Stimulated activated CD4-positive, alpha-beta T cell treated with anti-CD3 and anti-CD28 coated beads, Interleukin-12 subunit alpha, Interleukin-12 subunit beta, amount 100 ng/mL, for 4 hours (primary cell): ENCODE results near the gene DST.
"Not testable (repeated sequence)": the region's sequence is repeated elsewhere in the genome, so short reads cannot be mapped to it uniquely, and the experiment has no call there.

Experiments used
- DNase-seq: peaks from one replicate; pipeline ENCODE4 v3.0.0-alpha.2; 2020

The DST gene

DNA sequence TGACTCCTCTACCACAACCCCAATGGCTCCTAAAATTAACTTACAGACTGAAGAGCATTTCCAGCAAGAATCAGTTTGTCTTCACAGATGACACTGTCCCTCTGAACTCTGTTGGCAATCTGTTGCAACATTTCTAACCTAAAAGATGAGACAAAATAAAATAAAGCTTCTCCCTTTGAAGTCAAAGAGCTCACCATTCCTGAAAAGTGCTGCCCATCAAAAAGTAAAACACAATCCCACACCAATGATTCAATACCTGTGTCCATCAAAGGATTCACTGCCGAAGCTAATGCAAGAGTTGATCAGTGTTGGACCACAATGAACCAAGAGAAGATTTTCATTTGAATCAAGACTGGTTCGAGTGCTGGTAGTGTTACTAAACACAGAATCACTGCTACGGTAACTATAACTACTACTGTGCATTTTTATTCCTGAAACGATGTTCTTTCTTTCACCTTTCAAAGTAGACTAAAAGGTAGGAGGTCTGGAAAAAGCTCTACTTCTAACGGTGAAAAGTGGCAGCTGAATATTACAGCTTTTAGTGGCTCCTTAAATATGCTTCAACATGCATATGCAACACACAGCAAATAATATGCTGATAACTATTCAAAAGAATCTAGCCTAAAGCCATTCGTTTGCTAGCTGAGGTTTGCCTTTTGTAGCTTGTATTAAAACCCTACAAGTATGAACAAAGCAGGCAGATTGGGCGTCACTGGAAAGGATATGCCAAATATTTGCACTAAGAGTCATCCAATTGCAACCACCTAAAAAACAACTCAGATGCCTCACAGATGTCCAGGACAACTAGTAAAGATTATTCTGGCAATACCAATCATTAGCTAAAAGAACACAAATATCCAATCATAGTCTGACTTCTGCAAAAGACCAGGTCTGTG lies at the start of gene DST:
DST (minus strand) TSS at position 524 of the 896 bp plus-strand sequence.
- no peak for DNase-seq

DNA sequence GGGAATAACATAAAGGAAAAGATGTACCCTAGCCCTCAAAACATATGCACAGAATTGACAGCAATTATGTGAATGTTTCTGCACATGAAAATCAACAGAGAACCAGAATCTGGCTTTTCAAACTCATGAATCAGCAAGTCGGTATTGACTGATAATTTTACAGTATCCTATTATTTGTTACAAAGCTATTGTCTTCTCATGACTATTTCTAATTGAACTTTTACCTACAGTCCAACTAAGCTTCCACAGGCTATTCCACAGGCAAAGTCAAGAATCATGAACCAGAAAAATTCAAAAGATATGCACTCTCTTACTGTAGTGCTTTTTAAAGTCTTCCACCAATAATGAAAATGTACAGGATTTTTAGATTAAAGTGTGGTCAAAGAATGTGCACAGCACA lies 49.1 kb upstream of the DST start:
- DNase-seq = no peak

DNA sequence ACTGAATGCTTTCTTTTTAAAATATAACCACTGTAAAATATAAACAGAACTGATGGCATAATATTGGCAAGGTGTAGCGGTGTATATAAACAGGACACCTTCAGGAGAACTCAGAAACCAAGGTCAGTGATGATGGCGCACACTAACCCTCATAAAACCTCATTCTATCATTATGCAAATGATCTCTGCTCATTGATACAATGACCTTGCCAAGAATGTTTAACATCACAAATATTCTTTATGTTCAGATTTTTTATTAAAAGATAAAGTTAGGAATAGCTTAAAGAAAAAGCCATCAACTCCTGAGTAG lies 48.6 kb upstream of the DST start:
- DNase-seq = no peak

DNA sequence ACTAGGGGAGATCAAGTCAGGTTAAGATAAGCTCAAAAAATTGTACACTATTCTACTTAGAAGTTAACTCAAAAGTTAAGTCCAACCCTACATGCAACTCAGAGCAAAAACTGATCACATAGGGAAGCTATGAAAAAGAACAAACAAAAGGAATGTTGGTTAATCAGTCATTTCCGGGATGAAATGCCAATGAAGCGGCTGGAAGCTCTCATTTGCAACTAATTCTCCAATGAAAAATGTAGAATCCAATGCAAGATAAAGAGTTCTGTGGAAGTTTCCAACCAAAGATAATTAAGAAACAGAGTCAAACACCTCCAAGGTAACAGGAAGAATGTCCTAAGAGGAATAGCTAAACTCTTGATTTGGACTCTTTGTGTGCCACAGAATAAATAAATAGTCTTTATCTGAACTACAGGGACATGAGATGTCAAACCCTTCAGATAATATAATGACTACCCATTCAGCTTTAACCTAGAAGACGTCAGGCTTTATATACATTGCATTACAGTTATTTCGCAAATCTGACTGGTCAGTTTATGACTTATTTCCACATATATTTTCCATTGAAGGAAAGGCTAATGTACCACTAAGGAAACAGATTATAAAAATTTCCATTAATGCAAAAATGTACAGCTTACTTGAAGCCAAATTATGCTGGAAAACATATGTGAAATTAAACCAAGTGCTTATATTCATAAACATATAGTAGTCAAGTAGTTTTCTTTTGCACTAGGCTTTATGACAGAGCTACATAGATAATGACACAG lies 48.0 kb upstream of the DST start:
- DNase-seq = no peak

DNA sequence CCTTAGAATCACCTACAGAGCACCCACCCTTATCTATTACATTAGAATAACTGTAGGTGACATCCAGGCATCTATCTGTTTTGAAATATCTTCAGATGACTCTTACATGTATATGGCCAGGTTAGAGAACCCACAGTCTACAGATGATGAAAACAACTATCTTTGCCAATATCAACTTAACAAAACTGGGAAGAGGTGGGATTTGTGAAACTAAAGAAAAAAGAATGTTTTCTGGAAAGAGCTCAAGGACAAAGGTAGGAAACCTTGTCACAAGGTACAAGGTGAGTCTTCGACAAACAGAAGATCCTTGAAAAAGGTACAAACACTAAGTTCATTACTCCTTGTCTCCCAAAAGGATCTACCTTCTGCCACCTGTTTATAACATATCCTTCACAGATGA lies 47.0 kb upstream of the DST start:
- no peak for DNase-seq

DNA sequence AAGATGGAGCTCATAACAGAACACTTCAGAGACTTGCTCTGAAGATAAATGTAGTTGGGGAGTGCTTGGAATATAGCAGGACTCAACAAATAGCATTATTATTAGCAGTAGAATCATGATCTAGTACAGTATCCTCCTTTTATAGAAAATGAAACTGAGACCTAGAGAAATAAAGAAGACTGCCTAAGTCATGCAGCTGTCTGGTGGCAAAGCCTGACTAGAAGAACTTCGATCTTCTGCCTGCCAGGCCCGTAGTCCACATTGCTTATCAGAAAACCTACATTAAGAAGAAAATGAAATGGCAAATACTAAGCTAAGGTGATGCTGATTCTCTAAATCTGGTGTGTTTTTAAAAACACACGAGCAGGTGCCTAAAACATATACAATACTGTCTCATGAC lies 46.4 kb upstream of the DST start:
- DNase-seq = no peak

DNA sequence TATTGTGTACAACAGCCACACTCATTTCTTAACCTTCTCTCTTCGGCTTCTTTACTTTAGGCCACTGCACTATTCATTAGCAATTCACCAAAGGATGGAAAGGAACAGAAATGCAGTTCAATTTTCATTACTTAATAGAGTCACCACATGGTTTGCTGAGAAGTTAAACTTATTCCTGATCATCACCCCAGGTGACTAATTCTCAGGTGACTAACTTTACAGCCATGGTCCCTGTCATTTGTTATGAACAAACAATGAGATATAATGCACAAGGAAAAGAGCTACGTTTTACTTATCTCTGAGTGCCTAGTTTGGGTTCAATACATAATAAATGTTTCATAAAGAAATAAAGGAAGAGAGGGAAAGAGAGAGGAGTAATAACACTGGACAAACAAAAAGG lies 45.8 kb upstream of the DST start:
- no peak for DNase-seq

DNA sequence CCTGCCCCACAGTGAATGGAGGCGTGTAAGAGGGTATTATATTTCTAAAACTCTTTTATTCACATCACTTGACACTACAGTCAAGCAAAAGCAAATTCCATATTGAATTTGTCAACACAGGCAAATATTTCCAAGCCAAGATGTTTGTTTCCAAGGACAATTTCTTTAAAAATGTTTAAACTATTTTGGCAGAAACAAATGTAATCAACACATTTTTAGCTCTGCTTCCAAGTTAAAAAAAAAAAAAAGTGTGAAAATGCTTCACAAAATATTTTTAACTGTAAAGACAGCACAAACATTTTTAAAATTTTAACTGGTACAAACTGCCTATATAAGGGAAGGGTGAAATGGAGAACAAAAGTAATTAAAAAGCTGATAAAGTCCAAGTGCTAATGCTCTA lies 44.9 kb upstream of the DST start:
- DNase-seq = no peak

DNA sequence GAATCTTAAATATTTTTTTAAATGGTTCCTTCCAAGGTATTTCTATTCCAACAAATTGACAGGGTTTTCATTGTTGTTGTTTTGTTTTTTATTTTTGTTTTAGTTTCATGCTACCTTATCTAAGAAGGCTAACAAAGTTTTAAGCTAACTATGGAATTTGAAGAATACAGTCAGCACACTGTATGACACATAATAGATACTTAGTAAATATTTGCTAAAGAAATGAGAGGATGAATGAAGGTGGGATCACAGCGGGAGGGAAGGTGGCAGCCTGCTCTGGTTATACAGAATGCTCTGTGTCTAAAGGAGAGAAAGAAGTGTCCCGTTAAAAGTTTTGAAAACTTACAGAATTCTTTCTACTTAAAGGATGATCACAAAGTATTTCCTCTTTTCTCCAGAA lies 43.7 kb upstream of the DST start:
- no peak for DNase-seq

DNA sequence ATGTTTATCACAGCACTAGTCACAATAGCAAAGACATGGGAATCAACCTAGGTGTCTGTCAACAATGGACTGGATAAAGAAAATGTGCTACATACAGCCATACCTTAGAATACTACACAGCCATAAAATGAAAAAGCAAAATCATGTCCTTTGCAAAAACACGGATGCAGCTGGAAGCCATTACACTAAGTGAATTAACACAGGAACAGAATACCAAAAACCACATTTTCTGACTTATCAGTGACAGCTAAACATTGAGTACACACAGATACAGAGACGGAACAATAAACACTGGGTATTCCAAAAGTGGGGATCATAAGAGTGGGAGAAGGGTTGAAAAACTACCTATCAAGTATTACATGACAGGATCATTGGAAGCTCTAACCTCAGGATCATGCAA lies 43.3 kb upstream of the DST start:
- no peak for DNase-seq

DNA sequence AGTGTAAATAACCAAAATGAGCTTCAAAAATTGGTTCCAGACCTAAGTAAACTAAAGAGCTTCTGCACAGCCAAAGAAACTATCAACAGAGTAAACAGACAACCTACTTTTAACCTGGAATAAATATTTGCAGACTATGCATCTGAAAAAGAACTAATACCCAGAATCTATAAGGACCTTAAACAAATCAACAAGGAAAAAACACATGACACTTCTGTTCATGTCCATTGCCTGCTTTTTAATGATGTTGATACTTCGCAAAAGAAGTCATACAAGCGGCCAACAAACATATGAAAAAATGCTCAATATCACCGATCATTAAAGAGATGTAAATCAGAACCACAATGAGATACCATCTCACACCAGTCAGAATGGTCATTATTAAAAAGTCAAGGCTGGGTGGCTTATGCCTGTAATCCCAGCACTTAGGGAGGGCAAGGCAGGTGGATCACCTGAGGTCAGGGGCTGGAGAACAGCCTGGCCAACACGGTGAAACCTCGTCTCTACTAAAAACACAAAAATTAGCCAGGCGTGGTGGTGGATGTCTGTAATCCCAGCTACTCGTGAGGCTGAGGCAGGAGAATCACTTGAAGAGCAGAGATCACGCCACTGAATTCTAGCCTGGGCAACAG lies 42.5 kb upstream of the DST start:
- DNase-seq = no peak

DNA sequence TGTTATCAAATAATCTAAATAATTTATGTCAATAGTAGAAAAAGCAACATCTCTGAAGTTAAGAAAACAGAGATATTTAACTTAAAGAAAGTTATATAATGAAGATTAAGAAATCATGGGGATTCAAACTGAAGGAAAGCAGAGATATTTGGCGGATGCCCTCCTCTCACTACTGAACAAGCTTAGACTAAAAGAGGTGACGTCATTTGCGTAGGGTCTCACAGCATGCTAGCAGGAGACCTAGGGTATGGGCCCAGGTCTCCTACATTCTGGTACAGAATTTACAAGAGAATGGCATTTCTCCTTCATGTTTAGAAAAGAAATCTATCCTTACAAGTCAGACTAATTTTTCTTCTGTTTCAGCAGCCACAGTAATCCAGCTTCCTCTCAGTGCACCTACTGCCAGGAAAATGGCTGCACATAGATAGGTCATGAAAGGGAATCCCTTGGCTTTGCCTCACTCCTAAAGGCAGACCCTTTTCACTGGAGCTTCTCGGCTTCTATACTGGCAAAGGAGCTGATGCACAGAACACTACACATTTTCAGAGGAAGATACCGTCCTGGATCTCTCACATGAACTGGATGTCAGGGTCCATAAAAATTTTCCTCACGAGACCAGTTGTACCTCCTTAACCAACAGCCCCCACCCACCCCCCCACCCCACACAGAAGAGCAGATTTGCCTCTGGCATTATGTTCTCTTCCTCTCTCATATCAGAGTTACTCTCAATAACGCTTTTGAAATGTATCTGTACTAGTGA lies 41.8 kb upstream of the DST start:
- DNase-seq = no peak

DNA sequence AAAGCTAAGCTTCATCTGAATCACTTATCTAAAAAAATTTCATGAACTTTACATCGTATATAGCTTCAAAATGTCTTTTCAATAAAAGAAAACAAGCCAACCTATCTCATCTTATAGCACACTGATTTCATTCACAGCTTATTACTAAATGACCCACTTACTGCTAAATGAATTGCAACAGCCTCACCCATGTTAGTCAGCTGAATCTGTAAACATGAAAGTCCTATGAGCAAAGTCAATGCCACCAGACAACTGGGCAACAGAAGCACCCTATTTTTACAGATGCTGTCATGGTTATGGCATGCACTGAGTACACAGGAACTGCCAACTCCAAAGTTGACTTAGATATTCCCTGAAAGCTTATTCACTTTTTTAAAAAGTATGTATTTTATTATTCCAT lies 41.2 kb upstream of the DST start:
- DNase-seq = no peak

DNA sequence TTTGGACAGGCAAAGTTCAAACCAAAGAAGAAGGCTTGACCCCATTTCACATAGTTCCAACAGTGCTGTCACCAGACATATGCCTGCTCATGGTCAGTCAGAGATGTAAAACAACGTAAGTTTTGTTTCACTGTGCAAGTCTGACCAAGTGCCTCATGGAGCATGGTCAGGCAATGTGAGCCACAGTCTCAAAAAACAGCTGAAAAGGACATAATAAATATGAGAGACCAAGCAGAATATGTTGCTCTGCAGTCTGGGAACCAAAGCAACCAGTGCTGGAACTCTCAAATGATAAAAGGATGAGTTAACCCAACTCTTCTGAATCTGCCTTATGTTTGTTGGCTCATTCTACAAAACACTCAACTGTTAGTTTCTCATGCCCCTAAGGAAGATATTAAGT lies 39.9 kb upstream of the DST start:
- no peak for DNase-seq

DNA sequence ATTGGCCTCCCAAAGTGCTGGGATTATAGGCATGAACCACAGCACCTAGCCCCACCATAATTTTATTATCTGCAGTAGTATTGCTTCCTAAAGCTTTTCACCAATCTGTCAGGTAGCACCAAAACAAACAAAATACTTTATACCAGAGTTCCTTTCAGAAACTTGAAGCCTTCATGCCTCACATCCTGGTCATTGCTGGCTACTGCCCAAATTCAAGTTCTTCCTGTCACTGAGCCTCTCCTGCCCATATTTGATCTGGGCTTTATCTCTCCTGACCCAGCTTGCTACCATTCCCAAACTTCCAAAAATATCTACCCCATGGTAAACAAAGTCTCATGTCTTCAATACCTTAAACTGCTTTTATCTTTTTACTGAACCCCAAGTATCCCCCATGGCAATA lies 34.9 kb upstream of the DST start:
- no peak for DNase-seq

DNA sequence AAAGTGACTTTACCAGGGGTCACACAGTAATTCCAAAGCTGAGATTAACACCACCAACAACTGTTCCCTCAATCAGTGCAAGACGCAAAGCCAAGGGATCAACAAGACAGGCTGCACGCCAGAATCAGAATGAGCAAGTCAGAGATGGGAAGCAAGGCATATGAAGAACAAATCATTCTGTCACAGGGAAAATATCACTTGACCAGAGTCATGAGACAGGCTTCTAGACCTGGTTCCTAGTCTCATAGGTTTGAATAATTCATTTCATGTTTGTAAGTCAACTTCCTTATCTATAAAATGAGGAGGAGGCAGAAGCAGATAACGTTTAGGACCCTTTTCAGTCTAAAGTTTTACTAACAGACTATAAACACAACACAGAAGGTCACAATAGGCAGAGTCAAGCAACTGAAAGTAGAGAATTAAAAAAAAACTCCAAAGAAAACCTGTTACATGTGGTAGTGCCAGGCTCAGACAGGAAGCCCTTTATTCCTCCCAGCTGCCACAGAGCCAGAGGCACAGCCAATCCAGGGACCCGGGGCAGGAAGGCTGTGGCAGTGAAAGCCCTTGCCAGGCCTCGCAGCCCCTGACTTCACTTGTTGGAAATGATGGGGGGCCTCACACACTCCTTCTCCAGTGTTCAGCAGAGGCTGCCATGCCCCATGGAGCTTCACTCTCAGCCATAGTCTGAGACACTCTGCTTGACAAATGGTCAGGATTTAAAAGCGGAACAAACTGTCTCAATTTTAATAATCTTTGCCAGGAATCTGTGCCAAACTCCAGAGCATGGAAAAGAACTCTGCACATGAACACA lies 29.2 kb upstream of the DST start:
- no peak for DNase-seq

DNA sequence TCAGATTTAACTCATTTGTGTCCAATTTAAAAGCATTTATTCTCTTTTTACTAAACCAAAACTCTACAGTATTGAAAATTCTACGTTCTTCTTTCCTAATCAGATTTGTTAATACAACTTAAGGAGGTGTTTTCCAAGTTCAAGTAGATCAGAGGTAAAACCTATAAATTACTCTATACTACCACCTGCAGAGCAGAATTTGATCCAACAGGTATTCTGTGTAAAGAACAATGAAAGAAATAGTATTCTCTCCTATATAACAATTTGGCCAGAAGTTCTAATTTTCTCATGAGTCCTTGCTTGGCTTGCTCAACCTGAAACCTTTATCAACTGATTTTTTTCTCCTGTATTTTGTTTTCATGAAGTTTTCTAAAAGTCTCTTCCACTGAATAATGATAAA lies 28.5 kb upstream of the DST start:
- no peak for DNase-seq

DNA sequence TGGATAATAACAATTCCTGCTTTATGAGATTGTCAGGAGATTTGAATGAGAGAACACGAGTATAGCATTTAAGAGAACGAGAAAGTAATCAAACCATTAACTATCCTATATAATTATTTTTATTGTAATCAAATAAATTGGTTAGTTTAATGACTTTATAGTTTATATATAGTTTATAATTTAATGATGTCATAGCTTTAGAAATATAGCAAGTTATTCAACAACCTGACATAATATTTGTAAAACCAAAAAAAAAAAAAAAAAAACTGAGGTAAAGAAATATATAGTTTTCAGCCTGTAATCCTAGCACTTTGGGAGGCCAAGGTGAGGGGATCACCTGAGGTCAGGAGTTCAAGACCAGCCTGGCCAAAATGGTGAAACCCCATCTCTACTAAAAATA lies 26.4 kb upstream of the DST start:
- no peak for DNase-seq

DNA sequence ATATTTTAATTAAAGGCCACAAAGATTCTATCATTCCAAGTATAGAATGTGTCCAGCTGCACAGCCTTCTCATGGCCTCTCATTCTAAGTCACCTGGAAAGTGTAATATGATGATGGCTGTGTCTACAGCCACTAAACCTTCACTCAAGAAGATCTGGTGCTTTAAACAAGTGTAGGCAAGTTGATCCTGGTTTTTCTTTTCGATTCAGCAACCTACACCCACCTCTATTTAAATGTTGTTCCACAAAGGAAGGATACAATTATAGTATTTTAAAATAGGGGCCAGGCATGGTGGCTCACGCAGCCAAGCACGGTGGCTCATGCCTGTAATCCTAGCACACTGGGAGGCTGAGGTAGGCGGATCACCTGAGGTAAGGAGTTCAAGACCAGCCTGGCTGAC lies 25.5 kb upstream of the DST start:
- no peak for DNase-seq

DNA sequence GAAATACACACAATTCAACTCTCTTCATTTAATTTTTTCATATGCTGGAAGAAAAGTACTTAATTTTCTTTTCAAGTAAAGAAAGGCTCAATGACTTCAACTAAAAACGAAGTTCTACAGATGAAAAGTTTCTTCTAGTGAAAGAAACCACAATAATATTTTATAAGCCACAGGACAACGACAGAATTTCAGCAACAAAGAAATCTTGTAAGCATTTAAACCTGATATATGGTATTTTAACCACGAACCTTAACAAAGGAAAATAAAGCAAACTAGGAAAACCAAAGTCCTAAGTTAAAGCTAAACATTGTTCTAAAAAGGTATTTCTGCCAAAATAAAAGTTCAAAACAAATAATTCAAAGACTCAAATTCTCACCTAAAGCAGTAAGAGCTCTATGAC lies 24.6 kb upstream of the DST start:
- no peak for DNase-seq

DNA sequence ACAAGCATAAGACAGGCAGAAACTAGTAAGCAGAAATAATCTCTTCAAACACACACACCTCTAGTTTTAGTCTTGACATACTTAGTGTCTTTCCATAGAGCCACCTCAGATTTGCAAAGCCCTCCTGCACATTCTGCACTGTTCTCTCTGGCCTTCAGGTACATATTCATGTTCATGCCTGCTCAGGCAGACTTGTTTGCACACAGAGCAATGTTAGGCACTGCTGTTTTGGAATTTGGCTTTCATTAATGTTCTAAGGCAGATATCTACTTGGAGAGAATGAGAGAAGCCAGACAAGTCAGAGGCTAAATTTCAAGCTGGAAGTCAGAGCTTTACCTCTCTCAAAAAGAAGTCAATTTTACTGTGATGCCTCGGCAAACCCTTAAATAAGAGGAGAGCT lies 21.3 kb upstream of the DST start:
- DNase-seq = no peak

DNA sequence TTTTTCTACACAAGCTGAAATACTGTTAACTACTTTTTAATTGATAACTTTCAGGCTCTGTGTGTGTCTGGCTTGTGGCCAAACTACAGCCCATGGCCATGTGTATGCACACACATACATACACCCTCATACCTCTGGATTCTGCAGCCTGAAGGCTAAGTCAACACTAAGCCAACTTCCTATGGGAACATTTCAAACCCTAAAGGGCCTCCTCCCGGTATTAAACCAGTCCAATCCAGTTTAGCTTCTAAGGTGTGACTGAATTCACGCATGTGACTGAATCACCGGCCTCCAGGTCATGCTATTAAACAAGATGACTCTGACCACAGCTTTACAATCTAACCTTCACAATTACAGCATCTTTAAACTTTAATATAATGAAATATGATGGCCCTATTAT lies 20.7 kb upstream of the DST start:
- DNase-seq = no peak

DNA sequence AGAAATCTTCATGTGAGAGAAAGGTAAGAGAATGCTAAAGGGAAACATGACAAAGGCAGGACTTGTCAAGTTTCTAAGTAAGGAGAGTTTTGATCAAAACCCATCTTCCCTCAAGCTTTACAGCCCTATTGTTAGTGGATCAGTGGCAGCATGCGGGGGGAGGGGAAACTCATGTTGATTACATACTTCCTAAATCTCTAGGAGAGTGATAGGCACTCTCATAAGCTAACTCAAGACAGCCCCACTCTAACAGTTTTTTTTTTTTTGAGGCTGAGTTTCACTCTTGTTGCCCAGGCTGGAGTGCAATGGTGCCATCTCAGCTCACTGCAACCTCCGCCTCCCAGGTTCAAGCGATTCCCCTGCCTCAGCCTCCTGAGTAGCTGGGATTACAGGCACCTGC lies 18.6 kb upstream of the DST start:
- DNase-seq = not testable (repeated sequence)
